G401 (cell line): Measurements from ENCODE around the gene PSMD2. TPM values are rescaled to one million over a fixed set of nuclear protein-coding genes. Genes with fewer than 3 reads are reported as not detected.
A peak's percentile ranks its signal among the peaks of the same experiment; 100 is the strongest.
"Not testable (repeated sequence)": the region's sequence is repeated elsewhere in the genome, so short reads cannot be mapped to it uniquely, and the experiment has no call there.

Experiments used
- DNase-seq: peaks from one replicate; pipeline ENCODE4 v3.0.0-alpha.2; 2015; ENCODE audit warnings: low spot score
- in situ Hi-C: cut with HindIII; loops from 2 replicates; pipeline ENCODE4 v1.10.0; 2016; ENCODE audit warnings: low sequenced_read_pairs, mixed read lengths
- total RNA-seq: library from RNA; depleted of rRNA; stranded (reverse); fragments of >200 nt; shearing (Covaris generic); gene quantifications from 2 replicates; pipeline ENCODE4 v1.2.3, GENCODE V29; 2014

Gene PSMD2
- total RNA-seq, 1 experiment from 2014 or later, result 907 TPM

- DNase-seq, result peak; percentile 84
Measured at GRCh38 chr3:184335661-184336546, 36.9 kb downstream of the PSMD2 start.

GRCh38 chr3:184336547-184337398 is 37.7 kb downstream of the PSMD2 start:
- peak; percentile 91 for DNase-seq
- in situ Hi-C loops, result no loop called here

More at GRCh38 chr3:184335661-184336546, 36.9 kb downstream of the PSMD2 start:
- in situ Hi-C loops, result no loop called here

GRCh38 chr3:184337399-184337714 is 38.3 kb downstream of the PSMD2 start, which contains the start of gene FAM131A:
FAM131A (plus strand) TSS chr3:184337600; CDS start chr3:184337631, 31 bp downstream.
- in situ Hi-C loops, result no loop called here
- peak; percentile 88 for DNase-seq

- in situ Hi-C loops, result no loop called here
- DNase-seq, result no peak
Measured at GRCh38 chr3:184337981-184338380, 38.9 kb downstream of the PSMD2 start.

DNA sequence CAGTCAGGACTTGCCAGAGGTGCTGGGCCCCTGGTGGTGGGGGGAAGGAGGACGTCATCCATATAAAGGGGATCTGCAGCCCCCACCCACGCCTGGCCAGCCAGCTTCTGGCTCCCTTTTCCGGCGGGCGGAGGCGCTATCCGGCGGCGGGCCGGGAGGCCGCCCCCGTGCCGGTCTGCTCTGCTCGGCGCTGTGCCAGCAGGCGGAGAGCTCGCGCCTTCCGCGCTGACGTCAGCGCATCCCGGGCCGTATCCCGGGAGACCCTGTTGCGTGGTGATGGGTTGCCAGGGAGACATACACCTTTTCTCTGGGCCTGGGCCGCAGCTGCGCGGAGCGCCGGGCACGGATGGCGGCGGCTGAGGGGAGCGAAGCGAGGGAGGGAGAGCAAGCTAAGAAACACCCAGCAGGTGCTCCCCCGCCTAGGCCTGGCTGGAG is 39.5 kb downstream of the PSMD2 start:
- peak; percentile 87 for DNase-seq
- in situ Hi-C loops, result no loop called here

DNA sequence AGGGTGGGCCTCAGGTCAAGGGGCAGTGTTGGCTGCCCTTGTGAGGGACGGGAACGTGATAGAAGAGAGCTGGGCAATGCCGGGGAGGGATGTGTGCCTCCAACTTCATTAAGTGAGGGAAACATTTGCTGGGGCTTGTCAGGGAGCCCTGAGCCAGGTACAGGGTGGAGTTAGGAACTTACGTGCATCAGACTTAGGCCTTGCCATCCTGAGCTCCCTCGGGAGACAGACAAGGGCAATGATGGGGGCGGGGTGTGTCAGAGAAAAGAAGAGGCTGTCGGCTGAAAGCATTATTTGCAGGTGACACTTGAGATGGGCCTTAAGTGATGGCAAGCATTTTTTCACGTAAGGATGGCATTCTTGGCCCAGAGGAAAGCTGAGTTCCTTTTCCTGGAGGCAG is 40.0 kb downstream of the PSMD2 start:
- DNase-seq, result peak; percentile 49
- in situ Hi-C loops, result no loop called here

GRCh38 chr3:184339451-184340135 is 40.6 kb downstream of the PSMD2 start:
- in situ Hi-C loops, result not testable (repeated sequence)
- DNase-seq, result peak; percentile 54

- in situ Hi-C loops, result no loop called here
- DNase-seq, result no peak
Measured at GRCh38 chr3:184341925-184342324, 42.9 kb downstream of the PSMD2 start.

- no peak for DNase-seq
- in situ Hi-C loops, result no loop called here
Measured at GRCh38 chr3:184343200-184343876, 44.3 kb downstream of the PSMD2 start.

- no peak for DNase-seq
- in situ Hi-C loops, result no loop called here
Measured at GRCh38 chr3:184344579-184345316, 45.7 kb downstream of the PSMD2 start.

DNA sequence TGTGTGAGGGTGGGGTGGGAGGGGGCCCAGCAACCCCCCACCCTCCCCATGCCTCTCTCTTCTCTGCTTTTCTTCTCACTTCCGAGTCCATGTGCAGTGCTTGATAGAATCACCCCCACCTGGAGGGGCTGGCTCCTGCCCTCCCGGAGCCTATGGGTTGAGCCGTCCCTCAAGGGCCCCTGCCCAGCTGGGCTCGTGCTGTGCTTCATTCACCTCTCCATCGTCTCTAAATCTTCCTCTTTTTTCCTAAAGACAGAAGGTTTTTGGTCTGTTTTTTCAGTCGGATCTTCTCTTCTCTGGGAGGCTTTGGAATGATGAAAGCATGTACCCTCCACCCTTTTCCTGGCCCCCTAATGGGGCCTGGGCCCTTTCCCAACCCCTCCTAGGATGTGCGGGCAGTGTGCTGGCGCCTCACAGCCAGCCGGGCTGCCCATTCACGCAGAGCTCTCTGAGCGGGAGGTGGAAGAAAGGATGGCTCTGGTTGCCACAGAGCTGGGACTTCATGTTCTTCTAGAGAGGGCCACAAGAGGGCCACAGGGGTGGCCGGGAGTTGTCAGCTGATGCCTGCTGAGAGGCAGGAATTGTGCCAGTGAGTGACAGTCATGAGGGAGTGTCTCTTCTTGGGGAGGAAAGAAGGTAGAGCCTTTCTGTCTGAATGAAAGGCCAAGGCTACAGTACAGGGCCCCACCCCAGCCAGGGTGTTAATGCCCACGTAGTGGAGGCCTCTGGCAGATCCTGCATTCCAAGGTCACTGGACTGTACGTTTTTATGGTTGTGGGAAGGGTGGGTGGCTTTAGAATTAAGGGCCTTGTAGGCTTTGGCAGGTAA is 46.5 kb downstream of the PSMD2 start:
- in situ Hi-C loops, result no loop called here
- peak; percentile 97 for DNase-seq

DNA sequence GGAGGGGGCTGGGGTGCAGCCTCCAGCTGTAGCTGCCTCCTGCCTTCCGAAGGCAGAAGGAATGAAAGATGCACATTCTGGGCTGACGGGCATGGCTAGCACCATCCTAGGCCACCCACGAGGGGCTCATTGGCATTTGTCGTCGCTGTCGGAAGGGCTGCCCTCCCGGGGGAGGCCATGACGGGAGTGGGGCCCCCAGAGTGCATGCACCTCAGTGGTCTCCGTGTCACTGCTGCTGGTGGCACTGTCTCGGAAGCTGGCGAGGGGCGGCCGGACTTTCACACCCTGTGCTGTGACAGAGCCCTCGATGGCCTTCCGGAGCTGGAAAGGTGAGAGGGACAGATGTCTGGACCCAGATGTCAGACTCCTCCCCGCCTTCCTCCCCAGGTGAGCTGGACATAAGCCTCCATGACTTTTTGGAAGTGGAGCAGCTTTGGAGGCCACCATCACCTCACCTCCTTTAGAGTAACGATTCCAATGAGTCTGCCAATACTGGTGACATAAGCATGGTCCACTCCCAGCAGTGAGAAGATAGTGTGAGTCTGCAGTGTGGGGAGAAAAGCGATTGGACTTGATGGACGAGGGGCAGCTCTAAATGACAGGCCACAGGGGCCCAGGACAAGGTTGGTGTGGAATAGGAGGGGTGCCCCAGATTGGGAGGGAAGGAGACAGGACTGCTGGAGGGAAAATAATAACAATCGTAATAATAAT is 47.6 kb downstream of the PSMD2 start:
- no peak for DNase-seq
- in situ Hi-C loops, result no loop called here

- in situ Hi-C loops, result no loop called here
- DNase-seq, result no peak
Measured at GRCh38 chr3:184347321-184348056, 48.4 kb downstream of the PSMD2 start.

DNA sequence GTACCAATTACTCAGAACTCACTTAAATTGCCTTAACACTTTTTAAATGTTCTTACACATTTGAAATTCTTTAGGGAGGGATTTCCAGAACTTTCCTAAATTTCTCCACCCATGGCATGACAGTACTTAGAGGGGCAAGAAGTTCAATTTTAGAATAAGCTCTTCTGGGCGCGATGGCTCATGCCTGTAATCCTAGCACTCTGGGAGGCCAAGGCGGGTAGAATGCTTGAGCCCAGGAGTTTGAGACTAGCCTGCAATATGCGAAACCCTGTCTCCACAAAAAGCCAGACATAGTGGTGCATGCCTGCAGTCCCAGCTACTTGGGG is 49.0 kb downstream of the PSMD2 start:
- in situ Hi-C loops, result no loop called here

GRCh38 chr3:184349563-184350470 is 50.8 kb downstream of the PSMD2 start:
- no peak for DNase-seq
- in situ Hi-C loops, result no loop called here

More for the DNA sequence above, 49.0 kb downstream of the PSMD2 start:
- DNase-seq, result no peak
